H9 (cell line): ENCODE data around the gene NFE2L2. TPM values are rescaled to one million over a fixed set of nuclear protein-coding genes. Genes with fewer than 3 reads are reported as not detected.

Experiments used
- DNase-seq: peaks from one replicate; pipeline ENCODE4 v3.0.0-alpha.2; 2017
- H2AFZ ChIP-seq: one replicate; pipeline ENCODE4 v1.6.1; 2013; ENCODE audit warnings: mild to moderate bottlenecking, low read length, control low read depth, moderate library complexity
- H2AK5ac ChIP-seq: 2 replicates; pipeline ENCODE4 v1.6.1; 2013; ENCODE audit warnings: low read length, control low read depth, mixed read lengths; ENCODE audit not compliant: insufficient read length
- H2BK120ac ChIP-seq: one replicate; pipeline ENCODE4 v1.6.1; 2013; ENCODE audit warnings: low read depth, mild to moderate bottlenecking, low read length, control low read depth, inconsistent platforms; ENCODE audit not compliant: poor library complexity, severe bottlenecking
- H2BK12ac ChIP-seq: 2 replicates; pipeline ENCODE4 v1.6.1; 2013; ENCODE audit warnings: low read length, control low read depth, mixed read lengths, low read depth; ENCODE audit not compliant: insufficient read length
- H2BK15ac ChIP-seq: 2 replicates; pipeline ENCODE4 v1.6.1; 2013; ENCODE audit warnings: low read depth, low read length, control low read depth
- H2BK20ac ChIP-seq: one replicate; pipeline ENCODE4 v1.6.1; 2013; ENCODE audit warnings: low read depth, mild to moderate bottlenecking, low read length, control low read depth, inconsistent platforms; ENCODE audit not compliant: poor library complexity, severe bottlenecking
- H2BK5ac ChIP-seq: 2 replicates; pipeline ENCODE4 v1.6.1; 2013; ENCODE audit warnings: low read length, control low read depth, mixed read lengths; ENCODE audit not compliant: insufficient read length
- H3K14ac ChIP-seq: 2 replicates; pipeline ENCODE4 v1.6.1; 2013; ENCODE audit warnings: low read length, control low read depth; ENCODE audit not compliant: insufficient read depth
- H3K18ac ChIP-seq: 2 replicates; pipeline ENCODE4 v1.6.1; 2013; ENCODE audit warnings: low read depth, mild to moderate bottlenecking, mixed read lengths, low read length, control low read depth; ENCODE audit not compliant: insufficient read length
- H3K23ac ChIP-seq: 2 replicates; pipeline ENCODE4 v1.6.1; 2013; ENCODE audit warnings: low read length, control low read depth, mixed read lengths, low read depth; ENCODE audit not compliant: insufficient read length
- H3K23me2 ChIP-seq: 2 replicates; pipeline ENCODE4 v1.6.1; 2013; ENCODE audit warnings: low read depth, mild to moderate bottlenecking, mixed read lengths, low read length, control low read depth; ENCODE audit not compliant: insufficient read length, poor library complexity, severe bottlenecking
- H3K27ac ChIP-seq: 2 replicates; pipeline ENCODE4 v1.5.1; 2013; ENCODE audit warnings: low read length, control low read depth, mixed read lengths, low read depth; ENCODE audit not compliant: insufficient read length
- H3K27me3 ChIP-seq: 2 replicates; pipeline ENCODE4 v1.6.1; 2013; ENCODE audit warnings: low read length, control low read depth, inconsistent platforms; ENCODE audit not compliant: insufficient read depth
- H3K4ac ChIP-seq: 2 replicates; pipeline ENCODE4 v1.6.1; 2013; ENCODE audit warnings: low read depth, mild to moderate bottlenecking, control low read depth, inconsistent platforms, low read length, moderate library complexity
- H3K4me1 ChIP-seq: 2 replicates; pipeline ENCODE4 v1.6.1; 2013; ENCODE audit warnings: low read length, control low read depth, inconsistent platforms; ENCODE audit not compliant: insufficient read depth
- H3K4me2 ChIP-seq: 2 replicates; pipeline ENCODE4 v1.6.1; 2013; ENCODE audit warnings: low read length, control low read depth, mixed read lengths; ENCODE audit not compliant: insufficient read length, insufficient read depth
- H3K56ac ChIP-seq: 2 replicates; pipeline ENCODE4 v1.6.1; 2013; ENCODE audit warnings: low read depth, mild to moderate bottlenecking, mixed read lengths, low read length, control low read depth; ENCODE audit not compliant: insufficient read length
- H3K79me1 ChIP-seq: 2 replicates; pipeline ENCODE4 v1.6.1; 2013; ENCODE audit warnings: low read depth, mild to moderate bottlenecking, moderate library complexity, low read length, control low read depth, inconsistent platforms; ENCODE audit not compliant: insufficient read depth, poor library complexity, severe bottlenecking
- H3K79me2 ChIP-seq: 2 replicates; pipeline ENCODE4 v1.6.1; 2013; ENCODE audit warnings: low read length, control low read depth, inconsistent platforms; ENCODE audit not compliant: insufficient read depth
- H3K9ac ChIP-seq: 2 replicates; pipeline ENCODE4 v1.6.1; 2013; ENCODE audit warnings: low read length, control low read depth, mixed read lengths; ENCODE audit not compliant: insufficient read length; ENCODE audit errors: extremely low read depth
- H3K9me3 ChIP-seq: one replicate; pipeline ENCODE4 v1.6.1; 2013; ENCODE audit warnings: low read depth, low read length, inconsistent platforms; ENCODE audit not compliant: control insufficient read depth
- H3T11ph ChIP-seq: one replicate; pipeline ENCODE4 v1.6.1; 2013; ENCODE audit warnings: mild to moderate bottlenecking, low read length, control low read depth, inconsistent platforms
- H4K20me1 ChIP-seq: one replicate; pipeline ENCODE4 v1.6.1; 2013; ENCODE audit not compliant: control insufficient read depth, insufficient read length, insufficient read depth
- H4K5ac ChIP-seq: 2 replicates; pipeline ENCODE4 v1.6.1; 2013; ENCODE audit warnings: low read depth, mild to moderate bottlenecking, mixed read lengths, low read length, control low read depth; ENCODE audit not compliant: insufficient read length
- H4K8ac ChIP-seq: replicated peaks from 2 replicates; pipeline ENCODE4 v1.6.1; 2013; ENCODE audit warnings: low read length, control low read depth, mixed read lengths, low read depth; ENCODE audit not compliant: insufficient read length
- H4K91ac ChIP-seq: 2 replicates; pipeline ENCODE4 v1.6.1; 2013; ENCODE audit warnings: low read depth, mild to moderate bottlenecking, moderate library complexity, mixed read lengths, low read length, control low read depth; ENCODE audit not compliant: insufficient read length
- H3K27ac Mint-ChIP-seq, 3 experiments: 2 replicates in 2 of 3; 3 replicates in 1 of 3; pipeline ENCODE4 v1.8.0; 2020 to 2021; ENCODE audit warnings: mixed read lengths in 3 of 3, mild to moderate bottlenecking in 1 of 3, moderate library complexity in 1 of 3
- H3K27me3 Mint-ChIP-seq: 2 replicates; pipeline ENCODE4 v1.8.0; 2021; ENCODE audit warnings: low read depth, mild to moderate bottlenecking, moderate library complexity, mixed read lengths
- H3K36me3 Mint-ChIP-seq, 3 experiments: 2 replicates in 2 of 3; 3 replicates in 1 of 3; pipeline ENCODE4 v1.8.0; 2020 to 2021; ENCODE audit warnings: low read depth in 3 of 3, mixed read lengths in 3 of 3; ENCODE audit not compliant: insufficient read depth in 1 of 3
- H3K4me1 Mint-ChIP-seq, 2 experiments: 2 replicates each; pipeline ENCODE4 v1.8.0; 2020; ENCODE audit warnings: mixed read lengths in 2 of 2
- H3K4me3 Mint-ChIP-seq, 2 experiments: 2 replicates in 1 of 2; 3 replicates in 1 of 2; pipeline ENCODE4 v1.8.0; 2020 to 2021; ENCODE audit warnings: mild to moderate bottlenecking in 2 of 2, mixed read lengths in 2 of 2, moderate library complexity in 1 of 2
- H3K9me3 Mint-ChIP-seq, 2 experiments: 2 replicates in 1 of 2; 3 replicates in 1 of 2; pipeline ENCODE4 v1.8.0; 2020; ENCODE audit warnings: mild to moderate bottlenecking in 2 of 2, mixed read lengths in 2 of 2, moderate library complexity in 1 of 2
- CTCF ChIP-seq: fragments of 200-600 bp; sonication (generic); conservative IDR thresholded peaks from 3 replicates; pipeline ENCODE4 v1.8.0; 2021; ENCODE audit warnings: antibody characterized with exemption, mild to moderate bottlenecking
- total RNA-seq: library from RNA; stranded (reverse); gene quantifications from 2 replicates; pipeline ENCODE4 v1.2.1, GENCODE V29; 2021

Gene NFE2L2
- total RNA-seq, 1 experiment from 2014 or later: 42.5 TPM

GRCh38 chr2:177243476-177243875 is 21.1 kb downstream of the NFE2L2 start:
- Mint-ChIP-seq H3K4me1 (peaks cover 51 to 54% of the 10 kb centered on the region in 2 experiments), H3K27me3 (no peaks in the 10 kb centered on the region), H3K27ac (no peak overlapping the region; a peak in 1 of 7 replicates), H3K9me3 (no peaks in the 10 kb centered on the region), H3K4me3 (no peak overlapping the region), H3K36me3 (no peaks in the 10 kb centered on the region; a peak in 3 of 7 replicates)
- Histone ChIP-seq H3K27me3 (no peaks in the 10 kb centered on the region), H3K9me3 (no peaks in the 10 kb centered on the region), H3K4ac (no peak overlapping the region), H4K8ac (no peak overlapping the region), H2AK5ac (no peak overlapping the region), H3K23me2 (no peaks in the 10 kb centered on the region), H2BK120ac (no peak overlapping the region), H3K23ac (no peak overlapping the region), H4K5ac (no peak overlapping the region), H3K27ac (no peak overlapping the region), H3K18ac (no peak overlapping the region), H3T11ph (no peak overlapping the region), H3K4me2 (no peak overlapping the region), H4K91ac (no peak overlapping the region), H2AFZ (no peak overlapping the region), H3K4me1 (peaks cover 12% of the 10 kb centered on the region; the same call in 1 of the 2 replicates), H4K20me1 (peaks cover 2% of the 10 kb centered on the region), H3K79me1 (peaks cover 4% of the 10 kb centered on the region), H3K56ac (no peak overlapping the region), H2BK15ac (no peak overlapping the region), H2BK20ac (no peak overlapping the region), H3K9ac (no peak overlapping the region), H3K14ac (no peak overlapping the region), H3K79me2 (peaks cover 25% of the 10 kb centered on the region), H2BK5ac (no peak overlapping the region), H2BK12ac (no peak overlapping the region)
- no peak for DNase-seq
- TF ChIP-seq CTCF: no peak
